ENCODE measurements around the gene ZBED6.
"Not testable (repeated sequence)": the region's sequence is repeated elsewhere in the genome, so short reads cannot be mapped to it uniquely, and the experiment has no call there.

The ZBED6 gene

DNA sequence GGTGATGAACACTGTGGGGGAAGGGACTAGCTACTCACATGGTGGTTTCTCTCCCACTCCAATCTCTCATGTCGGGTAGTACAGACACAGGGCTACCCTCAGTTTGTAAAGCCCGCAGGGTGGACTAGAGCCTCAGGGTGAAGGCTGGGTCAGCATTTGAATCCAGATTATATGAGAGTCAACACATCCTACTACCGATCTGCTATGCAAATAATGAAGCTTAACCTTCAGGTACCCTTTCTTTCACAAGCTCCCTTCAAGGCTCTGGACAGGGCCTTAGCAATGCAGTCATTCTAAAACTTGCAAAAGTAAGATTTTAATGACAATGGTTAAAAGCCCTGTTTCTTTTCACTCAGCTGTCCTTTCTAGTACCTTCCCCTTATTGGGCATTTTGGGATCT, 5.5 kb upstream of the ZBED6 start:
- no peak for DNase-seq

- no peak for DNase-seq
Measured at GRCh38 chr1:203791498-203791897, 3.9 kb upstream of the ZBED6 start.

GRCh38 chr1:203792486-203792885, 2.9 kb upstream of the ZBED6 start:
- DNase-seq = no peak

DNA sequence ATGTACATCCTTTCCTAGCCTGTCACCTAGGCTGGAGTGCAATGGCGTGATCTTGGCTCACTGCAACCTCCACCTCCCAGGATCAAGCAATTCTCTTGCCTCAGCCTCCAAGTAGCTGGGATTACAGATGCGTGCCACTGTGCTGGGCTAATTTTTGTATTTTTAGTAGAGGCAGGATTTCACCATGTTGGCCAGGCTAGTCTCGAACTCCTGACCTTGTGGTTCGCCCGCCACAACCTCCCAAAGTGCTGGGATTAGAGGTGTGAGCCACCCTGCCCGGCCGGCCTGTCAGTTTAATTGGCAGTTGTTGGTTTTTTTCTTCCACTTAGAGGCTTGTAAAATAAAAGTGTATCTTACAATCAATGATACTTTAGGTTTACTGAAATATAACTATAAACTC, 1.9 kb upstream of the ZBED6 start:
- DNase-seq = not testable (repeated sequence)

DNA sequence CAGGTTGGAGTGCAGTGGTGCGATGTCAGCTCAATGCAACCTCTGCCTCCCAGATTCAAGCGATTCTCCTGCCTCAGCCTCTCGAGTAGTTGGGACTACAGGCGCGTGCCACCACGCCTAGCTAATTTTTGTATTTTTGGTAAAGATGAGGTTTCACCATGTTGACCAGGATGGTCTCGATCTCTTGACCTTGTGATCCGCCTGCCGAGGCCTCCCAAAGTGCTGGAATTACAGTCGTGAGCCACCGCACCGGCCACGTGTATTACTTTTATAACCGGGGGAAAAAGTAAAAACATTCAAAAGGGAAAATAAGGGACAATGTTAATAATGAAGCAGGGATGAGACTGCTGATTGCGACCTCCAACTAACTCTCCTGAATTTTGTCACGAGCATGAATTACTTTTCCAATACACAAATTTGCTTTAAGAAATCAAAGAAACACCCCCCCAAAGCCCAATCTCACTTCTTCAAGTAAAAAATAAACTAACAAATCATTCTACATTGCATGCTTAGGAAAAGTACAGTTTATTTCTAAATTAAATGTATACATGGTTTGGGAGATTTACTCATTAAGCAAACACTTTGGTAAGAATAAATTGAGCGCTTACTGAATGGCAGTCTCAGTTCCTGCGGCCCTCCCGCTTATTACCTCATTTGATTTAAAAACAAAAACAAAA, 521 bp upstream of the ZBED6 start:
- no peak for DNase-seq

- DNase-seq = peak in 3 of 6 experiments; percentile 31 to 46 (median 37)
Measured at GRCh38 chr1:203796236-203796605, 798 bp downstream of the ZBED6 start.

- DNase-seq = no peak
Measured at GRCh38 chr1:203797216-203797615, 1.8 kb downstream of the ZBED6 start.

GRCh38 chr1:203797948-203798655, 2.7 kb downstream of the ZBED6 start:
- DNase-seq = no peak

- DNase-seq = no peak
Measured at GRCh38 chr1:203799157-203799556, 3.7 kb downstream of the ZBED6 start.

DNA sequence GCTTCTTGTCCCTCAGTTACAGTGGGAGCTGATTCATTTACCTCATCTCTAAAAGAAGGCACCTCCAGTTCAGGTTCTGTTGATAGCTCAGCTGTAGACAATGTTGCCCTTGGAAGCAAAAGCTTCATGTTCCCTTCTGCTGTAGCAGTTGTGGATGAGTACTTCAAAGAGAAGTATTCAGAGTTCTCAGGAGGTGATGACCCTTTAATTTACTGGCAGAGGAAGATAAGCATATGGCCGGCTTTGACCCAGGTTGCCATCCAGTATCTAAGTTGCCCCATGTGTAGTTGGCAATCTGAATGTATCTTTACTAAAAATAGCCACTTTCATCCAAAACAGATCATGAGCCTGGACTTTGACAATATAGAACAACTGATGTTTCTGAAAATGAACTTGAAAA, 4.5 kb downstream of the ZBED6 start:
- DNase-seq = no peak

GRCh38 chr1:203805689-203806088, 10.3 kb downstream of the ZBED6 start:
- no peak for DNase-seq

GRCh38 chr1:203807196-203807595, 11.8 kb downstream of the ZBED6 start:
- no peak for DNase-seq

GRCh38 chr1:203813581-203814341, 18.3 kb downstream of the ZBED6 start:
- no peak for DNase-seq

DNA sequence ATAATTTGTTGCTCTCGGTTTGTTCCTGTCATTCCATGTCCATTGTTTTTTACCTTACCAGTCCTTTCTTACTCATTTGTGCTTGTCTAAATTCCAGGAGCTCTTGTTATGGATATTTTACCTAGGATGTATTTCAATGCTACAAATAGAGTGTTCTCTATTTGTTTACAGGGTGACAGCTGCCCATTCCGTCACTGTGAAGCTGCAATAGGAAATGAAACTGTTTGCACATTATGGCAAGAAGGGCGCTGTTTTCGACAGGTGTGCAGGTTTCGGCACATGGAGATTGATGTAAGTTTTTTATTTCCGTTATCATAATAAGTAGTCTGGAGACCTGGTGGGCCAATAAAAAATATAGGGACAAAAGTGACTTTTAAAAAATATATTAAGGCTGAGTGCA, 23.0 kb downstream of the ZBED6 start:
- DNase-seq = no peak

DNA sequence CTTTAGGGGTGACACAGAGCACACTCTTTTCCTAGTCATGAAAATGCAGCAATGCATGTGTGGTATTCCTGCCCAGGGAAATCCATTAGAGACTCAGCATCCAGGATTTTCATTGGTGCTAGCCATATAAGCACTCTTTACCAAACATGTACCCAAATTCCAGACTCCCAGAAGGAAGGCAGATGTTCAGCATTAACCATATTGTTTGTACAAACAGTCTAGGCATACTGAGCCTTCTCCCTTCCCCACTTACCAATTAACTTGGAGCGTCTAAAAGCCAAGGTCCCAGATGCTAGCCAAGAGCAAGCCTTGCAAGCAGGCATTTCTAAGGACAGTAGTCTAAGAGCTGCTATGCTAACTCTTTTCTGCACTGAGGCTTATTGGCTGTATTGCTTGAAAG, 27.9 kb downstream of the ZBED6 start:
- no peak for DNase-seq

GRCh38 chr1:203826175-203826574, 30.8 kb downstream of the ZBED6 start:
- DNase-seq = no peak

DNA sequence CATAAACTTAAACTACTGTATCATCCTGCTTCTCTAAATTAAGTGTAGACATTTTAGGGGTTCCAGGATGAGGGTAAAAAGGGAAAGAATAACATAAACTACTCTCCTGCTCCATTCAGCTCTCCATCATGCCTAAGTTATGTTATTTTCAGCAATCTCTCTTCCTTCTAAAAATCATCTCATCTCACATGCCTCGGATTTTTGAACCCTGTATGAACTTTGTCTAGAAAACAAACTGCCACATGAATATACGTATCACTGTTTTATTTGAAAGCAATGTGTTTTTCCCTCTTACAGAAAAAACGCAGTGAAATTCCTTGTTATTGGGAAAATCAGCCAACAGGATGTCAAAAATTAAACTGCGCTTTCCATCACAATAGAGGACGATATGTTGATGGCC, 32.6 kb downstream of the ZBED6 start:
- DNase-seq = no peak

GRCh38 chr1:203828503-203828902, 33.1 kb downstream of the ZBED6 start:
- DNase-seq = no peak

- not testable (repeated sequence) for DNase-seq
Measured at GRCh38 chr1:203829247-203829646, 33.8 kb downstream of the ZBED6 start.

DNA sequence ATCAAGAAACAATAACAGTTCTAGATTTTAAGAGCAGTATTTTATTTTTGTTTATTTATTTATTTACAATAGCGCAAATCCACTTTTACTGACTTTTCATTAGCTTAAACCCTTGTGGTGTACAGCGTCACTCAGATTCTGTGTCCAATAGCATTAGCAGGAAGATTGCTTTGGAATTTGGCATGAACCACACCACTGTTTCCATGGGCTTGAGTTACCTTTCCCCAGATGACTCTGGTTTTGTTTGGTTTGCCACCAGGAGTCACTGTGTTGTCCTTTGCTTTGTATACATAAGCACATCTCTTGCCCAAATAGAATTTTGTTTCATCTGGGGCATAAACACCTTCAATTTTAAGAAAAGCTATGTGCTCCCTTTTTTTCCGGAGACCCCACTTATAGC, 40.1 kb downstream of the ZBED6 start:
- no peak for DNase-seq

GRCh38 chr1:203839081-203839480, 43.7 kb downstream of the ZBED6 start:
- no peak for DNase-seq

DNA sequence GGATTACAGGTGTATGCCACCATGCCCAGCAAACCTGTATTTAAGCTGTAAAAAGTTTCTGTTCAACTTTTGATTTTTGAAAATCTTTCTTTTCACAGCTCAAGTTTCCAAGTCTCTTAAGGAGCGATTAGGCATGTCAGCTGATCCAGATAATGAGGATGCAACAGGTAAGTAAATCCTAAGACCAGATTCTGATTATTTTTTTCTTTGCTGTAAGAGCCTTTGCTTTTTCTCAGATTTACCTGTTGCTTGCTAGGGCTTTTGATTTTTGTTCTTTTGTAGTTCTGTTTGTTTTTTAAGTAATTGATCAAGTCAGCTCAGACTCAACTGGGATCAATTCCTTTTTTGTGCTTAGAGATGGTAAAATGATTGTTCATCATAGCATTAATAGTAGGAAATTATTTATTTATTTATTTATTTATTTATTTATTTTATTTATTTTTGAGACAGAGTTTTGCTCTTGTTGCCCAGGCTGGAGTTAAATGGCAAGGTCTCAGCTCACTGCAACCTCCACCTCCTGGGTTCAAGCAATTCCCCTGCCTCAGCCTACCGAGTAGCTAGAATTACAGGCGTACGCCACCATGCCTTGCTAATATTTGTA, 44.9 kb downstream of the ZBED6 start:
- DNase-seq = no peak

- no peak for DNase-seq
Measured at GRCh38 chr1:203842559-203842876, 47.1 kb downstream of the ZBED6 start.

DNA sequence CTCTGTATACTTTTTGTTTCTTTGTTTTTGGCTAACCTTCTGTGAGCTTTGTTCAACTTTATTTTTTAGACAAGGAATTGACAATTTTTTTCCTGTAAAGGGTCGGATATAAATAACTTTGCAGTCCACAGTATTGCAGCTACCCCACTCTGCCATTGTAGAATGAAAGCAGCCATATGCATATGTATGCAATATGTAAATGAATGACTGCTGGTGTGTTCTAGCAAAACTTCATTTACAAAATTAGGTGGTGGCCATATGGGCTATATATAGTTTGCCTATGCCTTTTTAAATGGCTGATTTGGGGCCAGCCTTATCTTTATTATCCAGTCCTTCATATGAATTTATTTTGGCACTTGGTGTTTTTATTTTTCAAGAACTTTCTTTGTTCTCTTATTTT, 48.0 kb downstream of the ZBED6 start:
- no peak for DNase-seq
